IPS DF 4.7 (cell line): ENCODE data around the gene MLLT10.

Experiments used
- DNase-seq: peaks from one replicate; pipeline ENCODE4 v3.0.0-alpha.2; 2013; ENCODE audit warnings: low spot score; ENCODE audit errors: extremely low read depth

MLLT10 gene

DNA sequence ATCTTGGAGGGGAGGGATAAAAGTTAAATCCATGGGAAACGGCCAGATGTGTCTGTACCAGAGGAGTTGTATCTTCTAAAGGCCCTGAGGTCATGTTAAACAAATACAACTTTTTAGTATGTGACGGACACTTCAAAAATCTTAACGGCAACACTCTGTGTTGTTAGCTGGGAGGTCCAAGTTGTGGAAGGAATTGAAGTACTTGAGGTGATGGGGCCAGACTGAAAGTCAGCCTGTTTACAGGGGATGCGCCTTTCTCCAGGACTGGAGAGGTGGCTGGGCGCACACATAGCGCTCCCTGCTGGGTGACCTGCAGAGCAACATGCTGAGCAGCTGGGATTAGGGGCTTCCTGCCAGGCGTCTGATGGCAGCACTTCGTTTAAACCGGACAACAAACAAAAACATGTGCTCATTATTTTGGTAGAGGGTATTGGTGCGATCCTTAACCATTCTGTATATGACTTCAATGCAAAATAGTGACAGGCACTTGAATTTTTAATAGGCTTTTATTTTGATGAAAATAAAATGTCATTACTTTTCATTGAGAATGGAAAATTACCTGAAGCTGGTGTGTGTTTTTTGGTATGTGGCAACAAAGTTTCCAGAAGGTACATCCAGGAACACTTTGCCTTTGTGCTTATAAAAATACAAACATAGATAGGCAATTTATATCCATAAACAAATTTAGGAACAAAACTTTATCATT, 198.2 kb downstream of the MLLT10 start:
- DNase-seq: peak; percentile 87

DNA sequence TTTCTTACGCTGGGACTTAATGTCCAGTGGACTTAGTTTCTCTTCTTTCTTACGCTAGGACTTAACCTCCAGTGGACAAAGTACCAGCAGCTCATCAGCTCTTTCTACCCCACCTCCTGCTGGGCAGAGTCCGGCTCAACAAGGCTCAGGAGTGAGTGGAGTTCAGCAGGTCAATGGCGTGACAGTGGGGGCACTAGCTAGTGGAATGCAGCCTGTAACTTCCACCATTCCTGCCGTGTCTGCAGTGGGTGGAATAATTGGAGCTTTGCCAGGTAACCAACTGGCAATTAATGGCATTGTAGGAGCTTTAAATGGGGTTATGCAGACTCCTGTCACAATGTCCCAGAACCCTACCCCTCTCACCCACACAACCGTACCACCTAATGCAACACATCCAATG, 199.7 kb downstream of the MLLT10 start:
- no peak for DNase-seq

DNA sequence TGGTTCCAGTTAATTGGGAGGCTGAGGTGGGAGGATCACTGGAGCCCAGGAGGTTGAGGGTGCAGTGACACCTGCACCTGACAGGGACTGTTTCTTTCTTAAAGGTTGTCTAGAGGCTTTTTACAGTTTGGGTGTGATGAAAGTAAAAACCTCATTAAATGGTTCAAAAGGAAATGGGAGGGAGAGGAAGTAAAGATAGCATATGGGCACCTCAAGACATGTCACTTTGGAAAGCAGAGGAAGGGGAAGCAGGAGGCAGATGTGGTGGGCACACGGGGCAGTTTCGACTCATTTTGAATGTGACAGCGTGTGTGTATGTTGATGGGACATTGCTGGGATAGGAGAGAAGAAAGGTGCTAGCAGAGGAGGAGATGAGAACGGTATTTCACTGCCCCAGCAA, 203.1 kb downstream of the MLLT10 start:
- no peak for DNase-seq

DNA sequence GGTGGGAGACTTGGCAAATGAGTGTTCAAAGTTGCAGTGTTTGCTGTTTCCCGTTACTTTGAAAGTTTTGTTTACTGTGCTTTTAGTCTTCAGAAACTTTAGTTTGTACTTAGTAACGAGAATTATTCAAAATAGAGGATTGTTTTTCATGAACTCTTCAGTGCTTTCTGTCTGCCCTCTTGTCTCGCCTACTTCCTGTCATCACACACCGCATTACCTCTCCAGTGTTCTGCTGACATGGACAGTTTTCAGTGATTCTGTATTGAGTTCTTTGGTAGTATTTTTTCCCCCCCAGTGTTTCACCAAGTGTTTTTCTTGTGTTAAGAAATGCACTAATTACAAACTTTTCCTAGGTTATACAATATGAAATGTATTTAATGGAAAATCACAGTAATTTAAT, 207.0 kb downstream of the MLLT10 start:
- DNase-seq: no peak

DNA sequence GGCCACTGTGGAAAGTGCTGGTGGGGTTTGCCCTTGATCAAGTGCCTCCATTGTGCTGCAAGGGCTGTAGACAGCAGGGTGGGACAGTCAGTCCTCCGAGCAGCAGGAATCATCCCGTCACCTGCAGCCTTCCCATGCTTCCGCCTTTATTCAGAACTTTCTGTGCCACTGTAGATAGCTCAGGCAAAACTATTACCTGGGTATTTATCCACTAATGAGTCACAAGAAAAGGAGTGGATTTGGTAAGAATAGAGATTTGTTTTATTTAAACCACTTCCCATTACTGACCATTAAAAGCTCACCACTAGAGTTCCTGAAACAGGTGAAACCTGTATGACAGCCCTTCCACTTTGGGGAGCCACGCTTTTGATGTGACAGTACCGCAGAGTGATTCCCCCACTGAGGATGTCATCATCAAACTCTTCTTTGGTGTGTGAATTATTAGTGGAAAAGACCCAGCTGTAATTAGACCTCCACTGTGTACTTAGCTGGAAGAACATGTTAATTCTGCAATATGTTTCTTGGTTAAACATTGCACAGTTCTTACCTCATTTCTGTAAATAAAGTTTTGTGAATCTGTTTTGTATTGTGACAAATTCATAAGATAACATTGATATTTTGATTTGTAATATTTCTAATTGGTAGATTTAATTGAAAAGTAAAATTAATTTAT, 208.8 kb downstream of the MLLT10 start:
- DNase-seq: no peak

DNA sequence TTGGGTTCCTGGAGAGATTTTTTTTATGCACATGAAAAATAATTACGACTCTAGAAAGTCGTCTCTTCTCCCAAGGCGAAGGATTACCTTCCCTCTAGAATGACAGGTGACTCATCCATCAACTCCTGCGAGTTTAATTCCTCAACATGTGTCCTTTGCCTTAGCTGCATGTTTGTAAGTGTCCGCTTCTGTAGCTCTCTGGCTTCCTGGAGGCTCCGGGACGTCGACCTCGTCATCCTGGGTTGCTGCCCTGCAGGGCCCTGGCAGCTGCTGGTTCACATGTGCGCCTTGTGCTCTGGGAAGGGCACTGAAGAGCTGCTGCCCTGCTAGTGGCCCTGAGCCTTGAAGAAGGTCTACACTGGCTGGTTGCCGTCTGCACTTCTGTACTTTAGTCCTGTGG, 210.2 kb downstream of the MLLT10 start:
- DNase-seq: no peak

DNA sequence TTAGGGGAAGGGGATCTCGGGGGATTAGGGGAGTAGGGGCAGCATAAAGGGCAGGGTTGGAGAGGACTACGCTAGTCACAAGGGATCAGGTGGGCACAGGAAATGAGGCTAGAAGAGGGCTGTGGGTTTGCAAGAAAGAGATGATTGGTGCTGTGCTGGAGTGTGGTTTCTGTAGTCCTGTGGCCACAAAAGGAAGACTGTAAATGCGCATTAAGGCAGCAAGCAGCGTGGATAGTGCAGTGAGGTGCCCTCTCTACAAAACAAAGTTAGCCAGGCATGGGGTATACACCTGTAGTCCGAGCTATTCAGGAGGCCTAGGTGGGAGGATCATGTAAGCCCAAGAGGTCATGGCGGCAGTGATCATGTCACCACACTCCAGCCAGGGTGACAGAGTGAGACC, 212.1 kb downstream of the MLLT10 start:
- DNase-seq: no peak

DNA sequence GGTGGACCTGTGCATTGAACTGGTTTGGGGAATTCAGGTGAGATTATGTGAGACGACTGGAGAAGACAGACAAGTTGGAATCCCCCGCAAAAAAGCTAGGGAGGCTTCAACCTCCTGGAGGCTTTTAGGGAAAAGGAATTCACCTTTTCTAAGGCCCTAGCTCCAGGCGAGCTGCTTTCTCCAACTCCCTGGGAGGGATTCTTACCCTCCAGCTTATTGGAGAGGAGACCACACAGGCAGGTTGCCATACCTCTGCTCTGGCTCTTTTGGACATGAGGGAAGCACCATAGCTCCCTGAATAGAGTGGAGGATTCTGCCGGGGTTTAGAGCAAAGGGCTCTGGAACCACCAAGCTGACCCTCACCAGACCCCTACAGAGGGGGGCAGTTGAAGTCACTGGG, 213.8 kb downstream of the MLLT10 start:
- no peak for DNase-seq

DNA sequence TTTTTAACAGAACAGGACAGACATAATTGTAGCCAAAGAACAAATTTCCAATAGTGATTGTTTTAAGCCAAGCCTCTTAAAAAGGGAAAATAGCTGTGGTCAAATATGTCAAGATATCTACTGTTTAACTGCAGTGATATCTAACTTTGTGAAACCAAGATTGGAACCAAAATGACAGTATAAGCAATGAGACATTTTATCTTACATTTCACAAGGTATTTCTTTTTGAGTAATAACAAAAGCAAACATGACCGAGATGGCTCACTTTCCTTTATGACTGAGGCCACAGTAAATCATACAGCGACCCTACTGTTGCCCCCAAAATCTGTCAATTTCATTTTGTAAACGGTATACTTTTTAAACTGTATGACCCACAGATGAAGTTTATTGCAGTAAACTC, 215.8 kb downstream of the MLLT10 start:
- no peak for DNase-seq

DNA sequence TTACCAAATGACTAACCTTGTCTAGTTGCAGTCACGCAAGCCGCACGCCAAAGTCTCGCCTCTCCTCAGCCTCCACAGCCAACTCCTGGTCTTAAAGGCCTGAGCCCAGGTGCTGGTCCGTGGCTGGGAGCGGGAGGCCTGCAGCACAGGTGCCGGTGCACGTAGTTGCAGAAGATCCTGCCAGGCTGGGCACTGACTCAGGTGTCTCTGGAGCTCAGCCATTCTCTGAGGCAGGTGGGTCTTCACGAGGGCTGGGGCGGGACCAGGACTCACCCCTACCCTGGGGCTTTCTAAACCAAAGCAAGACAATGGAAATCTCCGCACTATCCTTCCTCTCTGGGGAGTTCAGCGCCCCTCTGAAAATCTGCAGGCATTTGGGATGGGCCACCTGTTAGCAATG, 216.4 kb downstream of the MLLT10 start:
- no peak for DNase-seq

DNA sequence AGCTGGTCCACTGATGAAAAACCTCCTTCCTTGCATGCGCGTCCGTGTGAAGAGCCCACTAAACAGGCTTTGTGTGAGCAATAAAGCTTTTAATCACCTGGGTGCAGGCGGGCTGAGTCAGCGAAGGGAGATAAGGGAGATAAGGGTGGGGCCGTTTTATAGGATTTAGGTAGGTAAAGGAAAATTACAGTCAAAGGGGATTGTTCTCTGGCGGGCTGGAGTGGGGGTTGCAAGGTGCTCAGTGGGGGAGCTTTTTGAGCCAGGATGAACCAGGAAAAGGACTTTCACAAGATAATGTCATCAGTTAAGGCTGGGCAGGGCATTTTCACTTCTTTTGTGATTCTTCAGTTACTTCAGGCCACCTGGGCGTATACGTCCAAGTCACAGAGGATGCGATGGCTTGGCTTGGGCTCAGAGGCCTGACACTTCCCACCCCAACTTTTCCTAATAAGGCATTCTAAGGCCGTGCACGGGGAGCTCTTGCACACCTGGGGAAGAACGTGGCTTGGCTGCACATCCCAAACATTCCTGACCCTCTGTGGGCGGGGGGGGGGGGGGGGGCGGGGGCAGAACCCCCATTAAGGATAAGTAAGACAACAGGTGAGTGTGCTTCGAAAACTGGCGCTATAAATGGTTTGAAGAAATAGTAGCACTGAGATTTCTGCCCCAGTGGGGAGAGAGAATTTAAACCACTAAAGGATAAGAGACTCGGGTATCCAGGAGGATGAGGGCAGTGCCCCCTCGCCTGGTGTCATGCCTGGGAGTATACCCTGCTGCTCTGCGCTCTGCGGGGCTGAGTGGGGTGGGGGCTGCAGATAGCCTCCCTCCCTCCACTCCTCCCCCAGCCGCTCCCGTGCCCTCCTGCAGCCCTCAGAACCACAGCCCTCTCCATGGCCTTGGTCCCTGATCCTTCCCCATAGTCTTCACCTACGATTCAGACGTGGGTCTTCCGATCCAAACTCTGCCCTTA, 217.6 kb downstream of the MLLT10 start:
- DNase-seq: peak; percentile 66

DNA sequence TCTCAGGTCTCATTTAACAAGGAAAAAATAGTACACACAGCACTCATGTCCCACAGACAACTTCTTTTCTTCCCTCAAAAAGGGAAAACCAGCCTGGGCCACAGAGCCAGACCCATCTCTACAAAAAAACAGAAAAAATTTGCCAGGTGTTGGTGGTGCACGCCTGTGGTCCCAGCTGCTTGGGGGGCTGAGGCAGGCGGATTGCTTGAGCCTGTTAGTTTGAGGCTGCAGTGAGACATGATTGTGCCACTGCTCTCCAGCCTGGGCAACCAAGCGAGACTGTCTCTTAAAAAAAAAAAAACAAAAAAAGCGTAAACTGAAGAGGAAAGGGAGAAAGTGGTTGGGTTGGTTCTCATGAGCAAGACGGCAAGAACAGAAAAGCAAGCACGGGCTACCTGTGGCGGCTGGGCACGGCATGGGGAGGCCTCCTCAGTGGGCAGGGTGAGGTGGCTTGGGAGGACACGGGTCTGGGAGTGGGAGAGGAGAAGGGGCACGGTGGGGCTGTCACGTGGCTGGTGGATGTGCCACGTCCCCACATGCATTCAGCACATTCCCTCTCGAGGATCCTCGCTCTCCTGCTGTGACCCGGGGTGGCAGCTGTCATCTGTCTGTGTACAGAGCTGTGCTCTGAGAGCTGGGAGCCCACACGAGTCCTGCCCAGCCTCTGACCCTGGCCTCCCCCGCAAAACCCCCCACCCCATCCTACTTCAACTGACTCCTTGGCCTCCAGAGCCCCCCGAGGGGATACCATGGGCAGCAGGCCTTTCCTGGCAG, 219.7 kb downstream of the MLLT10 start:
- no peak for DNase-seq

DNA sequence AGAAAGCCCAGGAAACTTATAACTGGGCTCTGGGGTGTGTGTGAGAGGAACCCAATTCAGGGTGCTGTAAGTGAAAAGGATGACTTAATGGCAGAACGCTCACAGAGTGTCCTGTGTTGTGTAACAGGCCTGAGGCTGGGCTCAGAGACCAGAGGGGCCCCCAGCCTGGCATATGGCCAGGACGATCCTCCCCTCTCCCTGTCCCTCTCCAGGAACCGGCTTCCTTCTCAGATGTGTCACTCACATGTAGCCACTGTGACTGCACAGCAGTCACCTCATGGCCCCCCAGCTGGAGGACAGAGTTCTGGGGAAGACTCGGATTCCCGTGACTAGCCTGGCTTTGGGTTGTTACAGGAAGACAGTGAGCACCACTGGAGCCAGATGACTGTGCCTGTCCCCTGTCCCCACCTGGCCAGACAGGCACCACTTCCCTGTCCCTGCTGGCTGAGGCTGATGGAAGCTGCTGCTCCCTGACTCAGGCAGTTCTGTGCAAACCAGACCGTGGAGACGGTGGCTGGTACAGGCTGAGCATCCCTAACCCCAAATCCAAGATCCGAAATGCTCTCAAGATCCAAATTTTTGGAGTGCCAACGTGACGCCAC, 220.5 kb downstream of the MLLT10 start:
- DNase-seq: no peak

DNA sequence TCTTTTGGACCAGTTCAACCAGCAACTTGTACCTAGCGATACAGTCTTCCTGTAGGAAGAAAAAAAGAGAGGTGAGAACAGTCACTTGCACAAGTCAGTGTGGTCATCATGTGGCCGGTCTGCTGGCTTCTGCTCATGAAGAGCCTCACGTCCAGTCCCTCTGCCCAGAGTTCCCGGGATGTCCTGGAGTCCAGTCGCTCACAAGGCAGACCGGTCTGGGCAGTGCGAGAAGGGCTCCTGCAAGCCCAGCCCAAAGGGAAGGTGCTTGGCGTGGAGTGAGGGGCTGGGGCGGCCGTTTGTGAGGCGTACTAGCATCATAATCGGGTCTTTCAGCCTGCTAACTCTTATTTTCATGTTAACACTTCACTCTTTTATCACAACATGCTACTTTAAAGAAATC, 222.7 kb downstream of the MLLT10 start:
- DNase-seq: no peak

DNA sequence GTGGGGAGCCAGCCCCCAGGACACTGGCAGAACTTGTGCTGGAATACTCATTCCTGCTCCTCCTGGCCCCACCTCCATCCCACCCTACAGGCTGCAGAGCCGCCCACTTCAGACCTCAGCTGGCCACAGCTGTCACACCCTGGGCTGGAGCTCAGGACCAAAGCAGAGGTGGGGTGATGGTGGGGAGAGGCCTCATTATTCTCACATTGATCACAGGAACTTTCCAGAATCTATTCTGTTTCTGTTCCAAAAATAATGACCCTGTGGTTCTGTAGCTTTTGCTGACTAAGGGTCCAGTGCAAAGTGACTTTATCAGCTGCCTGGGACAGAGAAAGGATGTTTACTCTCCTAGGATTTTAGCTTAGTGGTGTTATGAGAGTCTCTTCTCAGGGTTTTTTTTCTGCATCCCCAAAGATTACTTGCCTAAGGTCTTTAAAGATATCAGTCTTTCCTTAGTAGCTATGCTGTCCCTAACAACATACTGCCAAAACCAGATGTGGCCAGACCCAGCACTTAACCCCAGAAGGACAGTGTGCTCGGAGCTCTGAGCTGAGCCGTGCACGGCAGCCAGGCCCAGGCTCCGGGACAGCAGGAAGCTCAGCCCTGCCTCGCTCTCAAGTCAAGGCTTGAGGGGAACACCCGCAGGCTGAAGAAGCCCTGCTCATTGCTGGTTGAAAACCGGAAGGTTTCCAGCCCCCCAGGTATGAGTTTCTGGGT, 223.3 kb downstream of the MLLT10 start:
- no peak for DNase-seq

DNA sequence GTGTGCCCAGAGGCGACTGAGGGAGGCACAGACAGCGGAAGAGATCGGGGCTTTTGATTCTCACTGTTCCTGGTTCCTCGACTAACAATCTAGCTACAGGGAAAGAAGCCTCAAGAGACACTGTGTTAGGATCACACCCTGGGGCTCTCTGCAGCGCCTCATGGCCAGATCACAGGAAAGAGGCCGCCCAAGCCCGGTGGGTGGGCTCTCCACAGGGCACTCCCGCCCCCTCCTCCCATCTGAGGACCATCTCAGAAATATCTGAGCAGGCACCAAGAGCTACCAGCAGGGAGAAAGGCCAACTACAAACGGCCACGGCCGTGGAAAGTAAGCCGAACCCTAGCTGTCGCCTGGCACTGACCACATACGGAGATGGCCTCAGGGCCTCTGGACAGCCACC, 224.2 kb downstream of the MLLT10 start:
- no peak for DNase-seq

DNA sequence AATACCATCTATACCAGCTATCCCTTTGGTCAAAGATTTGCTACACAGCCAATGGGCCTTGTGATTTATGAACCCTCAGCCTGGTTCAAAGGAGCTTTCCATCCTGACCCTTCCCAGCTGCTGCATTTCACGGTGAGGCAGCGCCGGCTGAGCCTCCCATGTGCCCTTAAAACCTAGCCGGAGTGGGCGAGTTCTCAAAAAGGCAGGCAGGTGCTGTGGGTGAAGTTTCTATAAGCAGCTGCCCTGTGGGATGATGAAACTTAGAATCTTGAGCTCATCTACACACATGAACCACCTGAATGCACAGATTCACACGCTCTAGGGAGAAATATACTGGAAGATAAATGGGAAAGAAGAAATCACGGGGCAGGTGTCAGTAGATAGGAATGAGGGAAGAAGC, 224.7 kb downstream of the MLLT10 start:
- no peak for DNase-seq

DNA sequence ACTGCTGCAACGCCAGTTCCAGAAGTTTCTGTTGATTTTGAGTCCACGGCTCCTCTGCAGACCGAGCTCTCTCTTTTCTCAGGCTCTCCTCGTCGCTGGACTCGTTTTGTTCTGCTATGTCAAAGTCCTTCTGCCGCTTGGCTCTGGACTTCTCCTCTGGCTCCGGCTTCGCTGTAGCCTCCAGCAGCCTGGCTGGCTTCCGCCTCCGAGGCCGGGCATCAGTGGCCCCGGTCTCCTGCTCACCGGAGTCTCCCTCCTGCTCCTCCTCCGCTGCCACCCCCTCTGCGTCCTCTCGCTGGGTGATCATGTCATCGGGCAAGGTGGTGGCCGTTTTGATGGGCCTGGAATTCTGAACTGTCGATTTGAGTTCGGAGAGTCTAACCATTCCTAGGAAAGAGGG, 225.2 kb downstream of the MLLT10 start:
- DNase-seq: no peak

DNA sequence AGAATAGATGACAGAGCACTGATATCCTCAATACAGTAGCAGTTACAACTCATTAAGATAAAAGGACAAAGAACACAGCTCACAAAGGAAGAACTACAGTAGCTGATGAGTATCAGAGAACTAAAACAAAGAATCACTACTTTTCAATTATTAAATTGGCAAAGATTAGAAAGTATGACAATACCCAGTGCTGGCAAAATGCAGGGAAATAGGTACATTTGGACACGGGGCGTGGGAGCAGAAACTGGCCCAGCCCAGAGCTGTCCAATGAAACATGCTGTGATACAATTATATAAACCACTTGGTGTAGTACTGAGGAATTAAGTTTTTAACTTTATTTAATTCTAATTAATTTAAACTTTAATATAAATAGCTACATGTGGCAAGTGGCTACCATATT, 226.3 kb downstream of the MLLT10 start:
- no peak for DNase-seq

DNA sequence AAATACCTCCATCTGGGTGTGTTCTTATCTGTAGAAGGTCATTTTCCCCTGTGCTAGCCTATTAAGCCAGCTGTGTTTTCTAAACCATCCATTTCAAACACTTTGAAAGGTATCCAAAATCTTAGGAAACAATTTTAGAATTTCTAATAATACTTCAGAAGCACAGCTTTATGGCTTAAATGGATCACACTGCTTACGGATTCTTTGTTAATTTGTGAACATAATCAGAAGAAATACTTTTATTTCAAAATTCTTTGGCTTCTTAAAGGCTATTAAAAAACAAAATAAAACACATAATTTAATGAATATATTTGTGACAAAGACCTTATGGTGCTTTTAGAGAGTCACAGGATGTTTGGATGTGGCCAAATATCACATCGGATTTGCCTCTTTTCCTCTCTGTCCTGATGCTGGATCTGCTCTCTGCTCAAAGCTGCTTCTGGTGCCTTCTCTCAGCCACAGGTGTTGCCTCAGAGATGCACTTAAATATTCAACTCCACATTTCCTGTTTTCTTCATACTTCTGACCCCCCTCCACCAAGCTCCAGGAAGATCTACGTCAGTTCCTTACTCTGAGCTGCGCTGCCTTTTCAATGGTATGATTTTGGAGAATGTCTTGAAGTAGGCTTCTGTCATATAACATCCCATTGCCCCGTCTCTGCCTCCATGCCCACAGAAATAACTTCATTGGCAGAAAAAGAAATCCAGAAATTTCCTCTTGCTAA, 230.6 kb downstream of the MLLT10 start:
- no peak for DNase-seq
